Cardiac muscle cell (in vitro differentiated cells and primary cell): Measurements from ENCODE around the gene PTPRM. TPM values are rescaled to one million over a fixed set of nuclear protein-coding genes. Genes with fewer than 3 reads are reported as not detected.
A peak's percentile ranks its signal among the peaks of the same experiment; 100 is the strongest.

Experiments used
- DNase-seq, 2 donors: peaks; one replicate each; pipeline versions ENCODE4 v3.0.0 to v3.0.0-alpha.2; 2010 to 2017; ENCODE audit warnings: low read depth in 1 of 2, low spot score in 1 of 2
- H3K27ac ChIP-seq: fragments of 200-600 bp; sonication (generic); 2 replicates; pipeline ENCODE4 v1.5.1; 2016
- H3K27me3 ChIP-seq: fragments of 200-600 bp; sonication (generic); 2 replicates; pipeline ENCODE4 v1.6.0; 2016; ENCODE audit warnings: control low read depth
- H3K36me3 ChIP-seq: fragments of 200-600 bp; sonication (generic); 2 replicates; pipeline ENCODE4 v1.5.1; 2016; ENCODE audit warnings: control low read depth
- H3K4me1 ChIP-seq: fragments of 200-600 bp; sonication (generic); 2 replicates; pipeline ENCODE4 v1.8.1; 2017; ENCODE audit warnings: low read depth, mild to moderate bottlenecking, mixed run types
- H3K4me3 ChIP-seq: fragments of 200-600 bp; sonication (generic); 2 replicates; pipeline ENCODE4 v1.5.1; 2016; ENCODE audit warnings: mild to moderate bottlenecking
- H3K9me3 ChIP-seq: fragments of 200-600 bp; sonication (generic); 2 replicates; pipeline ENCODE4 v1.5.1; 2017; ENCODE audit warnings: low read depth, mild to moderate bottlenecking, control low read depth
- CTCF ChIP-seq: IDR thresholded peaks from 2 replicates; pipeline ENCODE4 v1.5.1; 2012; ENCODE audit warnings: low read depth, mild to moderate bottlenecking, low read length
- polyA plus RNA-seq: library from polyadenylated mRNA; unstranded; fragments of >200 nt; fragmentation: Nextera tagmentation; extraction: Ambion mirVana; gene quantifications from 2 replicates; pipeline ENCODE4 v1.2.1, GENCODE V29; 2016
- total RNA-seq: library from RNA; depleted of rRNA; stranded (reverse); fragments of >200 nt; gene quantifications from 2 replicates; pipeline ENCODE4 v1.2.3, GENCODE V29; 2016

PTPRM gene
- total and polyA plus RNA-seq, 2 experiments from 2014 or later = 26.5 to 48.8 TPM

- TF ChIP-seq CTCF = no peak
- Histone ChIP-seq H3K27me3 (no peaks in the 10 kb centered on the region), H3K4me3 (no peak overlapping the region), H3K9me3 (no peaks in the 10 kb centered on the region), H3K27ac (no peak overlapping the region), H3K36me3 (no peaks in the 10 kb centered on the region), H3K4me1 (peaks cover 40% of the 10 kb centered on the region)
- no peak for DNase-seq
These were observed 38.6 kb downstream of the PTPRM start for GRCh38 chr18:7605705-7606104.

GRCh38 chr18:7607540-7608173, 40.5 kb downstream of the PTPRM start:
- Histone ChIP-seq H3K9me3 (no peaks in the 10 kb centered on the region), H3K4me1 (peaks cover 40% of the 10 kb centered on the region), H3K27ac (peak overlapping the region; percentile 33), H3K27me3 (no peaks in the 10 kb centered on the region), H3K36me3 (no peaks in the 10 kb centered on the region), H3K4me3 (no peak overlapping the region)
- TF ChIP-seq CTCF = no peak
- DNase-seq = peak in 1 of 2 donors; percentile 29

GRCh38 chr18:7608174-7608550, 41.0 kb downstream of the PTPRM start:
- Histone ChIP-seq H3K36me3 (no peaks in the 10 kb centered on the region), H3K27me3 (no peaks in the 10 kb centered on the region), H3K27ac (peak overlapping the region; percentile 33), H3K9me3 (no peaks in the 10 kb centered on the region), H3K4me1 (peaks cover 40% of the 10 kb centered on the region), H3K4me3 (no peak overlapping the region)
- no peak for TF ChIP-seq CTCF
- DNase-seq = peak in 1 of 2 donors; percentile 31

GRCh38 chr18:7608781-7609201, 41.7 kb downstream of the PTPRM start:
- H3K27ac ChIP-seq = no peak overlapping the region
- H3K27me3 ChIP-seq = no peaks in the 10 kb centered on the region
- no peaks in the 10 kb centered on the region for H3K36me3 ChIP-seq
- TF ChIP-seq CTCF = no peak
- no peak overlapping the region for H3K4me3 ChIP-seq
- peaks cover 35% of the 10 kb centered on the region for H3K4me1 ChIP-seq
- peak in 1 of 2 donors; percentile 9 for DNase-seq
- H3K9me3 ChIP-seq = no peaks in the 10 kb centered on the region

GRCh38 chr18:7609617-7610016, 42.5 kb downstream of the PTPRM start:
- Histone ChIP-seq H3K4me3 (no peak overlapping the region), H3K27me3 (no peaks in the 10 kb centered on the region), H3K27ac (no peak overlapping the region), H3K36me3 (no peaks in the 10 kb centered on the region), H3K9me3 (no peaks in the 10 kb centered on the region), H3K4me1 (peaks cover 27% of the 10 kb centered on the region)
- DNase-seq = no peak
- no peak for TF ChIP-seq CTCF
